Measurements from ENCODE around the gene AIG1.

AIG1 gene

GRCh38 chr6:143097224-143097795 lies 36.6 kb downstream of the AIG1 start:
- no peak for DNase-seq (ENCODE audit: low spot score)

GRCh38 chr6:143098054-143098671 lies 37.5 kb downstream of the AIG1 start:
- DNase-seq (ENCODE audit: low spot score), result no peak

GRCh38 chr6:143099647-143100046 lies 39.0 kb downstream of the AIG1 start:
- no peak for DNase-seq (ENCODE audit: low spot score)

GRCh38 chr6:143100429-143100828 lies 39.7 kb downstream of the AIG1 start:
- DNase-seq (ENCODE audit: low spot score), result no peak

GRCh38 chr6:143103916-143104315 lies 43.2 kb downstream of the AIG1 start:
- no peak for DNase-seq (ENCODE audit: low spot score)

- DNase-seq (ENCODE audit: low spot score), result no peak
Observed at GRCh38 chr6:143107440-143107839, 46.8 kb downstream of the AIG1 start.

- DNase-seq (ENCODE audit: low spot score), result no peak
Observed at GRCh38 chr6:143107911-143108761, 47.4 kb downstream of the AIG1 start.

GRCh38 chr6:143109196-143109595 lies 48.5 kb downstream of the AIG1 start:
- no peak for DNase-seq (ENCODE audit: low spot score)

- DNase-seq (ENCODE audit: low spot score), result no peak
Observed at GRCh38 chr6:143110572-143110971, 49.9 kb downstream of the AIG1 start.

GRCh38 chr6:143110996-143111395 lies 50.3 kb downstream of the AIG1 start:
- DNase-seq (ENCODE audit: low spot score), result no peak

GRCh38 chr6:143111443-143111842 lies 50.8 kb downstream of the AIG1 start:
- DNase-seq (ENCODE audit: low spot score), result no peak

- no peak for DNase-seq (ENCODE audit: low spot score)
Observed at GRCh38 chr6:143112084-143112768, 51.5 kb downstream of the AIG1 start.

GRCh38 chr6:143112837-143113236 lies 52.1 kb downstream of the AIG1 start:
- DNase-seq (ENCODE audit: low spot score), result no peak

- no peak for DNase-seq (ENCODE audit: low spot score)
Observed at GRCh38 chr6:143115728-143116127, 55.0 kb downstream of the AIG1 start.

GRCh38 chr6:143117108-143117507 lies 56.4 kb downstream of the AIG1 start:
- no peak for DNase-seq (ENCODE audit: low spot score)

GRCh38 chr6:143119260-143119659 lies 58.6 kb downstream of the AIG1 start:
- no peak for DNase-seq (ENCODE audit: low spot score)

GRCh38 chr6:143123081-143123480 lies 62.4 kb downstream of the AIG1 start:
- no peak for DNase-seq (ENCODE audit: low spot score)

- no peak for DNase-seq (ENCODE audit: low spot score)
Observed at GRCh38 chr6:143123941-143124340, 63.3 kb downstream of the AIG1 start.

GRCh38 chr6:143125455-143125854 lies 64.8 kb downstream of the AIG1 start:
- no peak for DNase-seq (ENCODE audit: low spot score)

GRCh38 chr6:143125864-143126573 lies 65.3 kb downstream of the AIG1 start:
- DNase-seq (ENCODE audit: low spot score), result no peak

GRCh38 chr6:143126574-143126941 lies 65.9 kb downstream of the AIG1 start:
- no peak for DNase-seq (ENCODE audit: low spot score)

Data from hematopoietic multipotent progenitor cell treated with erythropoietin and hydrocortisone succinate and interleukin-3 and kit ligand, for 15 days (in vitro differentiated cells).